HG02884 (cell line): Measurements from ENCODE around the gene SLC26A11.

Experiments used
- ATAC-seq: cut with Tn5 transposase; IDR thresholded peaks from one replicate; pipeline ENCODE4 v1.9.1; 2021; ENCODE audit warnings: mild to moderate bottlenecking, moderate library complexity; ENCODE audit not compliant: unreplicated experiment

Gene SLC26A11

GRCh38 chr17:80220054-80220735 lies at the start of gene SLC26A11, which contains the start of gene SGSH:
Gene SLC26A11, plus strand, starts transcription at chr17:80220427. Its CDS starts 1,134 bp downstream, at chr17:80221561.
Gene SGSH, minus strand, starts transcription at chr17:80220333. Its CDS starts 20 bp downstream, at chr17:80220313.
- no peak for ATAC-seq

- no peak for ATAC-seq
Observed at GRCh38 chr17:80171681-80172080, 48.5 kb upstream of the SLC26A11 start.

- no peak for ATAC-seq
Observed at GRCh38 chr17:80173126-80173525, 47.1 kb upstream of the SLC26A11 start.

- ATAC-seq, result no peak
Observed at GRCh38 chr17:80173916-80174315, 46.3 kb upstream of the SLC26A11 start.

- ATAC-seq, result no peak
Observed at GRCh38 chr17:80176757-80177156, 43.5 kb upstream of the SLC26A11 start.

- no peak for ATAC-seq
Observed at GRCh38 chr17:80177986-80178595, 42.1 kb upstream of the SLC26A11 start.

GRCh38 chr17:80180192-80180591 lies 40.0 kb upstream of the SLC26A11 start:
- ATAC-seq, result no peak

- ATAC-seq, result no peak
Observed at GRCh38 chr17:80181431-80181830, 38.8 kb upstream of the SLC26A11 start.

- ATAC-seq, result no peak
Observed at GRCh38 chr17:80182118-80182844, 37.9 kb upstream of the SLC26A11 start.

GRCh38 chr17:80182845-80183223 lies 37.4 kb upstream of the SLC26A11 start:
- ATAC-seq, result no peak

GRCh38 chr17:80183581-80184422 lies 36.4 kb upstream of the SLC26A11 start:
- no peak for ATAC-seq

GRCh38 chr17:80184423-80184714 lies 35.9 kb upstream of the SLC26A11 start:
- ATAC-seq, result no peak

- ATAC-seq, result no peak
Observed at GRCh38 chr17:80185968-80186367, 34.3 kb upstream of the SLC26A11 start.

- no peak for ATAC-seq
Observed at GRCh38 chr17:80187090-80187489, 33.1 kb upstream of the SLC26A11 start.

GRCh38 chr17:80187515-80187941 lies 32.7 kb upstream of the SLC26A11 start:
- no peak for ATAC-seq

- ATAC-seq, result no peak
Observed at GRCh38 chr17:80189611-80190010, 30.6 kb upstream of the SLC26A11 start.

GRCh38 chr17:80190716-80191115 lies 29.5 kb upstream of the SLC26A11 start:
- no peak for ATAC-seq

- no peak for ATAC-seq
Observed at GRCh38 chr17:80191192-80191591, 29.0 kb upstream of the SLC26A11 start.

- ATAC-seq, result no peak
Observed at GRCh38 chr17:80191865-80192661, 28.2 kb upstream of the SLC26A11 start.

GRCh38 chr17:80195141-80195540 lies 25.1 kb upstream of the SLC26A11 start:
- no peak for ATAC-seq
